NCI-H748 treated with DMSO at 0.1 percent for 48 hours (cell line): ENCODE results near the gene MSN.
"Not testable (repeated sequence)": the region's sequence is repeated elsewhere in the genome, so short reads cannot be mapped to it uniquely, and the experiment has no call there.

Source experiments
- DNase-seq: peaks from one replicate; lab custom pipeline; 2025; lab: John Stamatoyannopoulos, UW

The MSN gene

GRCh38 chrX:65720381-65720964 is 53.0 kb downstream of the MSN start:
- no peak for DNase-seq

- DNase-seq = no peak
These were observed 56.3 kb downstream of the MSN start for GRCh38 chrX:65723706-65724105.

DNA sequence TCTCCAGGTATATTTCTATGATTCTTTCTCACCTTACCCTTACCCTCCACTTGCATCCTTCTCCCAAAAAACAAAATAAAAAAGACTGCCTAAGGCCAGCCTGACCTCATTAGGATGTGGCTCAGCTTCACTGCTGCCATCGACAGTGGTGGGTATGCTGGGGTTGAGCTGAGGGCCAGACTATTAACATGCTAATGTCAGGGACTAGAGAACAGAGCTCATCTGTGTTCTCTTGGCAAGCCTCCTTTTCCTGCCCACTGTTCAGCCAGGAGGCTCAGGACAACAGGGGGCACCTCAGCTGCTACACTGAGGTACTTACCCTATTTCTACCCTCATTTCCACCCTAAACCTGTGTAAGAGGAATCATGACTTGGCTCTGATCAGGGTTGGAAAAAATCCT is 59.3 kb downstream of the MSN start:
- no peak for DNase-seq

GRCh38 chrX:65731684-65732289 is 64.3 kb downstream of the MSN start:
- DNase-seq = no peak

GRCh38 chrX:65740909-65741308 is 73.5 kb downstream of the MSN start:
- no peak for DNase-seq

DNA sequence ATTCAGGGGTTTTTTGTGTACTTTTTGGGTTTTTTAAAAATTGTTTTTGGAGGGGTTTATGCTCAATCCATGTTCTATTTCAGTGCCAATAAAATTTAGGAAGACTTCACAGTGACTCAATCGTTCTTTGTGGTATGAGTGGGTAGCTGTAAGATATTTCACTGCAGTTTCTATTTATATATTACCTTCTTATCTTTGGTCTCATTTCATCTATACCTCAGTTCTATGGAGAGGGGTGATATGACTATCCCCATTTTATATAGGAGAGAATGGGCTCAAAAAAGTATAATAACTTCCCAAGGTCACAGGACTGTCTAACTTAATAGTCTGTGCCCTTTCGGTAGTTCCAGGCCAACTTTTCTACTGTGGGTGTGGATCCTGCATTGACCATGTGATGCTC is 74.4 kb downstream of the MSN start:
- no peak for DNase-seq

GRCh38 chrX:65744965-65745364 is 77.5 kb downstream of the MSN start:
- DNase-seq = no peak

- DNase-seq = no peak
These were observed 78.0 kb downstream of the MSN start for GRCh38 chrX:65745427-65745826.

DNA sequence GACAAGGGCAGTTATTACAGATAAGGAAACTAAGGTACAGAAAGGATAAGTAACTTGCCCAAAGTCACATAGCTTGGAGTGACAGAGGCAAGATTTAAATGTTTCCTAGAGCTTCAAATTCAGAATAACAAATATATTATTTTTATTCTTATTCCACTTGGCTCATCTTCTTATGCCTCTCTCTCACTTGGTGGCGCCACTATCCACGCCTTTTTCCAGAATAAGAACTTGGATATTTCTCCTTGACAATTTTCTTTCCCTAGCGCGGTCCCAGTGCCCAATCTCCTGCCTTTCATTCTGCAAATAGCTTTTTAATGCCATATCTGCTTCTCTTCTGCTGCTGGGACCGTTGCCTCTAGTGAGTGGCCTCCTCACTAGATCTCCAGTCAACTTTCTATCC is 78.5 kb downstream of the MSN start:
- DNase-seq = no peak

DNA sequence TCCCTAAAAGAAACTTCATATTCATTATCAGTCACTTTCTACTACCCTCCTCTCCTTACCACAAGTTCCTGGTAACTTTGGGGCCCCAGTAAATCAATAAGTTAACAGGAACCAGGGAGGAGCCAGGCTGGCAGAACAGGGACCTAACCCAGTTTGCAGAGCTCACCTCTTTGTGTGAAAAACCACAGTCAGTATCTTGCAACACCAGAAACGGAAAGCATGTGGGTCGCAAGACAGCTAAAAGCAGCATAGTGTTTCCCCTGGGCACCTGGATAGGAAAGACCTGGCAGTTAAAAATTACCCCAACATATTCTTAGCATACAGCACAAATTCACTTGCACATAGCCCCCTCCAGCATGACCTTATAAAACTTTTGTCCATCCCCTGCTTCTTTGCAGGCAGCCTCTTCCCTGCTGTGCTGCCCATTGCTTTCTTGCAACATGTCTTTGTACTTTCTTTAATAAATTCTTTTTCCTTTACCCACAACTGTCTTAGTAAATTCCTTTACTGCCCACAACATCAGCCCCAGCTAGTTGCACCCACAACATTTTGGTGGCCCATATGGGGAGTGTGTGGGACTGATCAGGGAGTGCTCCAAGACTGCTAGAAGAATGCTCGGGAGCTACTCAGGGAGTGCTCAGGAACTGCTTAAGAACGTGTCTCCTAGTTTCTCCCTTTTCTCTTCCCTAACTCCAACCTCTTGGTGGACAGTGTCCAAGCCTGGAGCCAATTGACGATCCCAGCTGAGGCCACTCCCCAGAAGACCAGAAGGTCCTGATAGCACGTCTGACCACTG is 83.4 kb downstream of the MSN start:
- no peak for DNase-seq

GRCh38 chrX:65751519-65751918 is 84.1 kb downstream of the MSN start:
- no peak for DNase-seq

- DNase-seq = no peak
These were observed 84.8 kb downstream of the MSN start for GRCh38 chrX:65752294-65752693.

GRCh38 chrX:65755786-65756185 is 88.3 kb downstream of the MSN start:
- no peak for DNase-seq

GRCh38 chrX:65757943-65758342 is 90.5 kb downstream of the MSN start:
- no peak for DNase-seq

- no peak for DNase-seq
These were observed 91.1 kb downstream of the MSN start for GRCh38 chrX:65758505-65758904.

DNA sequence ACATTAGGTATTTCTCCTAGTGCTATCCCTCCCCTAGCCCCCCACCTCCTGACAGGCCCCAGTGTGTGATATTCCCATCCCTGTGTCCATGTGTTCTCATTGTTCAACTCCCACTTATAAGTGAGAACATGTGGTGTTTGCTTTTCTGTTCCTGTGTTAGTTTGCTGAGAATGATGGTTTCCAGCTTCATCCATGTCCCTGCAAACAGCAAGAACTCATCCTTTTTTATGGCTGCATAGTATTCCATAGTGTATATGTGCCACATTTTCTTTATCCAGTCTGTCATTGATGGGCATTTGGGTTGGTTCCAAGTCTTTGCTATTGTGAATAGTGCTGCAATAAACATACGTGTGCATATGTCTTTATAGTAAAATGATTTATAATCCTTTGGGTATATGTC is 92.1 kb downstream of the MSN start:
- DNase-seq = not testable (repeated sequence)

- DNase-seq = no peak
These were observed 102.3 kb downstream of the MSN start for GRCh38 chrX:65769564-65770292.

DNA sequence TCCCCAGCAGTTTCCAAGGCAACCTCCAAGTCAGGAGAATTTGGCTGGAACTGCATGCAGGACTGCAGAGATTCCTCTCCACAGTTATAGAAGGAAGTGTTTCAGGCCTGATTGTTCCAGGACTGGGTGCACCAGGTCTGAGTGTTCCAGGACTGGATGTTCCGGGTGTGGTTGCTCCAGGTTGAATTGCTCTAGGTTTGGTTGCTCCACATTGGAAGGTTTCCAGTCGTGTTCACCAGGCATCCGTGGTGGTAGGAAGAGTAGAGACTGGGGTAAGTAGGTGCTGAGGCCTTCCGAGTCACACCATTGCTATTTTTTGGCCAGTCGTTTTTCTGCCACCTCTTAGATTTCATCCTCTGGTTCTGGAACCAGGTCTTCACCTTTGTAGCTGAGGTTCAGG is 105.4 kb downstream of the MSN start:
- no peak for DNase-seq

GRCh38 chrX:65781845-65782244 is 114.4 kb downstream of the MSN start:
- no peak for DNase-seq

- DNase-seq = no peak
These were observed 116.3 kb downstream of the MSN start for GRCh38 chrX:65783746-65784145.
